GM21737 (cell line): ENCODE measurements around the gene ASF1B.

Experiments used
- ATAC-seq: cut with Tn5 transposase; IDR thresholded peaks from one replicate; pipeline ENCODE4 v1.9.1; 2021; ENCODE audit warnings: mild to moderate bottlenecking, moderate library complexity; ENCODE audit not compliant: unreplicated experiment

ASF1B gene

GRCh38 chr19:14089662-14090508 lies 46.5 kb downstream of the ASF1B start:
- ATAC-seq, result no peak

DNA sequence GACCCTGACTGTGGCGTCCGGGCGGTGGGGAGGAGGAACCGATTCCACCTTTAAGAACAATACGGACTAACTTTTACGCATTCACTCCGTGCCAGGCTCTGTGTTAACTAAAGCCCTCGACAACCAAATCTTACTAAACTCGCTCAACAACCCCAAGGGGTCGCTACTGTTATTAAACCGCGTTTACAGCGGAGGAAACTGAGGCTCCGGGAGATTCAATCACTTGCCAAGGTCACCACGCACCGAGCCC lies 47.1 kb downstream of the ASF1B start:
- ATAC-seq, result no peak

DNA sequence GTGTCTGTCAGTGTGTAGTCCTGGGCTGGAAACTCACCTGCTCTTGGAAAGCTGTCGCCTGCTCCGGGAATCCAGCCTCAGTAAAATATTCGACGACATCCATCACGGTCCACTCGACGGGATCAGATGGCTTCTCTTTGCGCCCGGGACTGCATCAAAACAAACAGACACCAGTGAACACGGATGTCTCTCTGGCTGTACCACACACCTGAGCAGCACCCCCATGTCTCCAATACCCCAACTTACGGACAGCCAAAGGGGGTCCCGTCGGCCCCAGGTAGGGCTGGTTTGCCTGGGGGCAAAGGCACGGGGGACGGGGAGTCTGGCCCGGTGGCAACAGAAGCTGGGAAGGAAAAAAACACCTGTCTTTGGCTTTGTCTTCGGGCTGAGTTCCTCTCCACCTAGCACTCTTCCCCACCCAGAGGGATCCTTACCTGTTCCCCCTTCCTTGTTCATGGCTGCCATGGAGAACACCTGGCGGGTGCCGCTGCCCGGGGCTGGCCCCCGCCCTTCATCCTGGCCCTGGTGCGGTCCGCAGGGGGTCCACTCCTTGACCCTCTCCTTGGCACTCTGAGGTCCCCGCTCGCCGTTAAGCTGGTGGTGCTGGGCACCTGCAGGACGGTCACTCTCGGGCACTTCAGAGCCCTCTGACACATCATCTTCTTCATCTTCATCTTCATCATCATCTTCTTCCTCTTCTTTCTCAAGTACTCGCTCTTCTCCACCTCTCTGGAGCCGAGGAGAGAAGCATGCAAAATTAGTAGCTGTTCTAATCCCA lies 47.6 kb downstream of the ASF1B start:
- no peak for ATAC-seq

- ATAC-seq, result no peak
Observed at GRCh38 chr19:14086098-14086497, 50.3 kb downstream of the ASF1B start.

GRCh38 chr19:14085309-14085995 lies 50.9 kb downstream of the ASF1B start, which contains the start of gene C19orf67:
Gene C19orf67 (minus strand): TSS chr19:14085783. CDS start chr19:14085627, 156 bp downstream.
- ATAC-seq, result no peak

DNA sequence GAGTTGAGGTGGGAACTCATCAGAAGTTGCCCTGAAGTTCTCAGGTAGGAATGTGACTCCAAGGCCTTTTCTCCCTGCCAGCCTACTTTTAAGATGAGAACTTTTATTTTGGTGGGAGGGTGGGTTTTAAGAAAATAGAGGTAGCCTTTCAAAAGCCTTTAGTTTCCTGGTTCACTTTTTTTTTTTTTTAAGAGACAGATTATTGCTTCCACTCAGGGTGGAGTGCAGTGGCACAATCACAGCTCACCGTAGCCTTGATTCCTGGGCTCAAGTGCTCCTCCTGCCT lies 53.8 kb downstream of the ASF1B start:
- no peak for ATAC-seq

GRCh38 chr19:14081797-14082674 lies 54.4 kb downstream of the ASF1B start:
- ATAC-seq, result peak; percentile 10

- ATAC-seq, result peak; percentile 82
Observed at GRCh38 chr19:14080887-14081796, 55.2 kb downstream of the ASF1B start.

GRCh38 chr19:14078411-14078810 lies 58.0 kb downstream of the ASF1B start:
- no peak for ATAC-seq

GRCh38 chr19:14073925-14074838 lies 62.2 kb downstream of the ASF1B start:
- no peak for ATAC-seq

DNA sequence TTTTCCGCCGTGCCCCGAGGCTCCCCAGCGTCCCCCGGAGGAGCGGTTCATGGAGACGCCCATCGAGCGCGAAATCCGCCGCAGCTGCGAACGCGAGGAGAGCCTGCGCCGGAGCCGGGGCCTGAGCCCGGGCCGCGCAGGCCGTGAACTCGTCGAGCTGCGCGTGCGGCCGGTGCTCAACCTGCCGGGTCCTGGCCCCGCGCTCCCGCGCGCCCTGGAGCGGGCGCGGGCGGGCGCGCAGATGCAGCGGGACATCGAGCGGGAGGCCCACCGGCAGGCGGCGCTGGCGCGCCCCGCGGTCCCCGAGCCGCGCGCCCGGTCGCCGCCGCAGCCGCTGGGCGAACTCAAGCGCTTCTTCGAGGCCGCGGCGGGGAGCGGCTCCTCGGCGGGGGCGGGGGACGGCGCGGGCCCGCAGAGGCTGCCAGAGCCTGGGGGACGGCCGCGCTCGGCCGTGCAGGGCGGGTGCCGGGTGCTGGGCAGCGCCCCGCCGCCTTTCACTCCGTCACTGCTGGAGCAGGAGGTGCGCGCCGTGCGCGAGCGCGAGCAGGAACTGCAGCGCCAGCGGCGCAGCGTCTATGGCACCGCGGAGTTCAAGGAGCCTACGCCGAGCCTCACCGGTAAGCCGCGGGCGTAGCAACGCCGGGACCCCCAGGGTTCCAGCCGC lies 63.0 kb downstream of the ASF1B start:
- peak; percentile 54 for ATAC-seq

GRCh38 chr19:14072535-14073260 lies 63.7 kb downstream of the ASF1B start, which contains the start of gene MISP3:
Gene MISP3 (plus strand): TSS chr19:14072786. CDS start chr19:14073310, 524 bp downstream.
- peak; percentile 14 for ATAC-seq

- ATAC-seq, result no peak
Observed at GRCh38 chr19:14070268-14071050, 65.9 kb downstream of the ASF1B start.
